Duodenal mucosa (tissue), 2 donors: ENCODE data around the gene LBHD1.
"Not testable (repeated sequence)": the region's sequence is repeated elsewhere in the genome, so short reads cannot be mapped to it uniquely, and the experiment has no call there.

ENCODE experiments used
- H3K27ac ChIP-seq: one replicate; pipeline ENCODE4 v1.7.0; 2013; ENCODE audit warnings: low read depth, low read length
- H3K27me3 ChIP-seq, 2 donors: one replicate each; pipeline ENCODE4 v1.7.0; 2013; ENCODE audit warnings: low read length in 2 of 2, control low read depth in 1 of 2; ENCODE audit not compliant: insufficient read depth in 2 of 2, control insufficient read depth in 1 of 2
- H3K36me3 ChIP-seq, 2 donors: one replicate each; pipeline ENCODE4 v1.7.0; 2013; ENCODE audit warnings: low read length in 2 of 2, control low read depth in 1 of 2; ENCODE audit not compliant: insufficient read depth in 2 of 2, control insufficient read depth in 1 of 2
- H3K4me1 ChIP-seq, 2 donors: one replicate each; pipeline ENCODE4 v1.7.0; 2013; ENCODE audit warnings: low read length in 2 of 2, control low read depth in 1 of 2; ENCODE audit not compliant: insufficient read depth in 2 of 2, control insufficient read depth in 1 of 2
- H3K4me3 ChIP-seq, 2 donors: one replicate each; pipeline ENCODE4 v1.7.0; 2013; ENCODE audit warnings: low read length in 2 of 2, low read depth in 1 of 2
- H3K9ac ChIP-seq, 2 donors: one replicate each; pipeline ENCODE4 v1.7.0; 2013; ENCODE audit warnings: low read length in 2 of 2, low read depth in 1 of 2
- H3K9me3 ChIP-seq, 2 donors: one replicate each; pipeline ENCODE4 v1.7.0; 2013; ENCODE audit warnings: low read length in 2 of 2, control low read depth in 1 of 2; ENCODE audit not compliant: control insufficient read depth in 1 of 2

The LBHD1 gene

GRCh38 chr11:62665075-62665598 lies 6.9 kb downstream of the LBHD1 start, which contains the start of the genes C11orf98 and CSKMT:
TSS of gene C11orf98 (minus strand) at chr11:62665210. CDS start at chr11:62665169, 41 bp downstream.
TSS of gene CSKMT (plus strand) at chr11:62665312. CDS start at chr11:62665880, 568 bp downstream.
- peaks cover 32 to 34% of the 10 kb centered on the region in 2 donors for H3K4me1 ChIP-seq
- H3K9ac ChIP-seq: peak within 1 kb of the TSS; percentile 80 to 82

GRCh38 chr11:62664405-62665074 lies 7.5 kb downstream of the LBHD1 start:
- H3K9me3 ChIP-seq: no peaks in the 10 kb centered on the region
- H3K9ac ChIP-seq: peak overlapping the region; percentile 76 to 82
- peak overlapping the region; percentile 53 for H3K27ac ChIP-seq
- H3K4me3 ChIP-seq: peak overlapping the region; percentile 87 to 95
- peaks cover 4 to 10% of the 10 kb centered on the region in 2 donors for H3K36me3 ChIP-seq
- H3K27me3 ChIP-seq: no peaks in the 10 kb centered on the region
- peaks cover 26 to 28% of the 10 kb centered on the region in 2 donors for H3K4me1 ChIP-seq

More at GRCh38 chr11:62665075-62665598, 6.9 kb downstream of the LBHD1 start, which contains the start of the genes C11orf98 and CSKMT:
- peaks cover 4 to 10% of the 10 kb centered on the region in 2 donors for H3K36me3 ChIP-seq
- no peaks in the 10 kb centered on the region for H3K27me3 ChIP-seq
- peak within 1 kb of the TSS; percentile 87 to 95 for H3K4me3 ChIP-seq
- peak within 1 kb of the TSS; percentile 76 for H3K27ac ChIP-seq
- no peaks in the 10 kb centered on the region for H3K9me3 ChIP-seq

GRCh38 chr11:62656796-62657429 lies 15.2 kb downstream of the LBHD1 start:
- H3K27ac ChIP-seq: no peak overlapping the region
- H3K4me1 ChIP-seq: peaks cover 6 to 7% of the 10 kb centered on the region in 2 donors
- no peaks in the 10 kb centered on the region for H3K36me3 ChIP-seq
- H3K27me3 ChIP-seq: no peaks in the 10 kb centered on the region
- no peaks in the 10 kb centered on the region for H3K9me3 ChIP-seq
- H3K4me3 ChIP-seq: no peak overlapping the region
- H3K9ac ChIP-seq: no peak overlapping the region

- Histone ChIP-seq H3K4me1 (peaks cover 6 to 12% of the 10 kb centered on the region in 2 donors), H3K9ac (no peak overlapping the region), H3K36me3 (peaks cover 2 to 7% of the 10 kb centered on the region in 2 donors), H3K4me3 (no peak overlapping the region), H3K9me3 (no peaks in the 10 kb centered on the region), H3K27me3 (no peaks in the 10 kb centered on the region), H3K27ac (no peak overlapping the region)
These were observed 17.8 kb downstream of the LBHD1 start for GRCh38 chr11:62654297-62654696.

- H3K36me3 ChIP-seq: peaks cover 13 to 25% of the 10 kb centered on the region in 2 donors
- H3K27me3 ChIP-seq: no peaks in the 10 kb centered on the region
- H3K9ac ChIP-seq: peak overlapping the region; percentile 86 to 87
- peaks cover 6 to 12% of the 10 kb centered on the region in 2 donors for H3K4me1 ChIP-seq
- no peaks in the 10 kb centered on the region for H3K9me3 ChIP-seq
- peak overlapping the region; percentile 77 for H3K27ac ChIP-seq
- peak overlapping the region; percentile 91 to 93 for H3K4me3 ChIP-seq
These were observed 19.7 kb downstream of the LBHD1 start for GRCh38 chr11:62652161-62653006.

- H3K27me3 ChIP-seq, H3K9ac ChIP-seq, H3K9me3 ChIP-seq, H3K4me3 ChIP-seq, H3K27ac ChIP-seq: not testable (repeated sequence)
- H3K4me1 ChIP-seq: peaks cover 16 to 25% of the 10 kb centered on the region in 2 donors
- peaks cover 13 to 25% of the 10 kb centered on the region in 2 donors for H3K36me3 ChIP-seq
These were observed 21.8 kb downstream of the LBHD1 start for GRCh38 chr11:62650283-62650682.

GRCh38 chr11:62649486-62649885 lies 22.6 kb downstream of the LBHD1 start:
- no peak overlapping the region for H3K9ac ChIP-seq
- H3K27me3 ChIP-seq: no peaks in the 10 kb centered on the region
- no peaks in the 10 kb centered on the region for H3K9me3 ChIP-seq
- H3K4me1 ChIP-seq: peaks cover 23 to 33% of the 10 kb centered on the region in 2 donors
- no peak overlapping the region for H3K27ac ChIP-seq
- peaks cover 13 to 26% of the 10 kb centered on the region in 2 donors for H3K36me3 ChIP-seq
- H3K4me3 ChIP-seq: no peak overlapping the region

- no peak overlapping the region for H3K9ac ChIP-seq
These were observed 23.1 kb downstream of the LBHD1 start for GRCh38 chr11:62648967-62649364.

GRCh38 chr11:62648185-62648966 lies 23.7 kb downstream of the LBHD1 start:
- Histone ChIP-seq H3K27me3 (no peaks in the 10 kb centered on the region), H3K36me3 (peaks cover 13 to 33% of the 10 kb centered on the region in 2 donors), H3K4me1 (peaks cover 23 to 35% of the 10 kb centered on the region in 2 donors), H3K9ac (no peak overlapping the region), H3K4me3 (no peak overlapping the region), H3K9me3 (no peaks in the 10 kb centered on the region), H3K27ac (no peak overlapping the region)

More at GRCh38 chr11:62648967-62649364, 23.1 kb downstream of the LBHD1 start:
- no peaks in the 10 kb centered on the region for H3K27me3 ChIP-seq
- peaks cover 23 to 35% of the 10 kb centered on the region in 2 donors for H3K4me1 ChIP-seq
- H3K4me3 ChIP-seq: no peak overlapping the region
- H3K27ac ChIP-seq: no peak overlapping the region
- H3K9me3 ChIP-seq: no peaks in the 10 kb centered on the region
- H3K36me3 ChIP-seq: peaks cover 13 to 29% of the 10 kb centered on the region in 2 donors
